Panc1 (cell line): ENCODE results near the gene CRYBG1. TPM values are rescaled to one million over a fixed set of nuclear protein-coding genes. Genes with fewer than 3 reads are reported as not detected.

ENCODE experiments used
- ATAC-seq: fragments of 200-7000 bp; cut with Tn5 transposase; 2 replicates; pipeline ENCODE4 v1.9.1; 2020; ENCODE audit warnings: mild to moderate bottlenecking, moderate library complexity
- BruUV-seq: library from RNA; stranded (reverse); fragments of 400-500 nt; replicated peaks from 2 replicates; lab custom pipeline; 2021; lab: Mats Ljungman, UMichigan
- CTCF ChIA-PET: fragments of 300-600 bp; sonication (Branson Sonifier 250); formaldehyde crosslinking; loops from one replicate; lab custom pipeline; 2022; ENCODE audit warnings: antibody characterized with exemption; lab: Charles Lee
- POLR2A ChIA-PET: fragments of 300-600 bp; sonication (Branson Sonifier 250); formaldehyde crosslinking; loops from one replicate; lab custom pipeline; 2022; ENCODE audit warnings: antibody characterized with exemption; lab: Charles Lee
- DNase-seq: peaks from one replicate; pipeline ENCODE4 v3.0.0-alpha.2; 2010; ENCODE audit warnings: low read depth, low spot score
- H3K27ac ChIP-seq: 2 replicates; pipeline ENCODE4 v1.5.1; 2011; ENCODE audit warnings: mild to moderate bottlenecking, low read length, inconsistent platforms
- H3K27me3 ChIP-seq: fragments of 200-500 bp; sonication (Bioruptor generic); 2 replicates; pipeline ENCODE4 v1.6.0; 2014; ENCODE audit warnings: low read length, inconsistent platforms; ENCODE audit not compliant: control insufficient read depth, insufficient read depth
- H3K36me3 ChIP-seq: fragments of 200-500 bp; sonication (Bioruptor generic); 2 replicates; pipeline ENCODE4 v1.5.1; 2014; ENCODE audit warnings: inconsistent platforms, mild to moderate bottlenecking, low read length, moderate library complexity; ENCODE audit not compliant: control insufficient read depth, insufficient read depth
- H3K4me1 ChIP-seq: 2 replicates; pipeline ENCODE4 v1.5.1; 2011; ENCODE audit warnings: inconsistent platforms, mild to moderate bottlenecking, low read length, moderate library complexity; ENCODE audit not compliant: control insufficient read depth, insufficient read depth
- H3K4me3 ChIP-seq, 2 experiments: 2 replicates each; pipeline ENCODE4 v1.5.1; 2011 to 2012; ENCODE audit warnings: low read depth in 2 of 2, low read length in 2 of 2, mild to moderate bottlenecking in 2 of 2, inconsistent platforms in 1 of 2, moderate library complexity in 1 of 2
- H3K9me3 ChIP-seq: fragments of 200-500 bp; sonication (Bioruptor generic); 2 replicates; pipeline ENCODE4 v1.5.1; 2014; ENCODE audit warnings: low read depth, mild to moderate bottlenecking, inconsistent platforms, low read length, moderate library complexity; ENCODE audit not compliant: control insufficient read depth, insufficient read depth
- POLR2AphosphoS5 ChIP-seq: IDR thresholded peaks from 2 replicates; pipeline ENCODE4 v1.6.1; 2012; ENCODE audit warnings: mild to moderate bottlenecking, low read depth, low read length, moderate library complexity
- REST ChIP-seq, 2 experiments: IDR thresholded peaks; 2 replicates each; pipeline ENCODE4 v1.6.1; 2011 to 2012; ENCODE audit warnings: low read depth in 2 of 2, control low read depth in 1 of 2, low read length in 1 of 2, mild to moderate bottlenecking in 1 of 2, moderate library complexity in 1 of 2; ENCODE audit not compliant: insufficient read depth in 1 of 2
- SIN3A ChIP-seq: IDR thresholded peaks from 2 replicates; pipeline ENCODE4 v1.6.1; 2012; ENCODE audit warnings: low read depth, mild to moderate bottlenecking, low read length, moderate library complexity, borderline replicate concordance; ENCODE audit not compliant: insufficient read depth
- TCF7L2 ChIP-seq: IDR thresholded peaks from 2 replicates; pipeline ENCODE4 v1.6.1; 2011; ENCODE audit warnings: mild to moderate bottlenecking, low read depth, low read length, inconsistent platforms
- in situ Hi-C: cut with HindIII; loops from 2 replicates; pipeline ENCODE4 v1.10.0; 2016; ENCODE audit warnings: low sequenced_read_pairs, low pct_unique_long_range_greater_than_20kb
- intact Hi-C: fragments of 100-400 bp; cut with micrococcal nuclease; formaldehyde crosslinking; loops from one replicate; pipeline ENCODE4 v1.10.0; 2022; ENCODE audit not compliant: unreplicated experiment
- total RNA-seq: library from RNA; stranded (reverse); gene quantifications from one replicate; pipeline ENCODE4 v1.2.1, GENCODE V29; 2021; ENCODE audit not compliant: unreplicated experiment
- TF ChIP-seq, protein P1 (sequence below): fragments of 450-650 bp; IDR thresholded peaks from 2 replicates; pipeline ENCODE4 v1.5.1; 2017; ENCODE audit warnings: mild to moderate bottlenecking

Gene CRYBG1
- total RNA-seq, 1 experiment from 2014 or later: 32.3 TPM

GRCh38 chr6:106556368-106556960, 195.9 kb downstream of the CRYBG1 start:
- no TSS peak for BruUV-seq
- no peak overlapping the region for H3K4me3 ChIP-seq
- H3K9me3 ChIP-seq: no peaks in the 10 kb centered on the region
- in situ Hi-C loops: no loop called here
- CTCF ChIA-PET: no interaction called here
- no peak for ATAC-seq
- POLR2A ChIA-PET: no interaction called here
- H3K36me3 ChIP-seq: peaks cover 4% of the 10 kb centered on the region; the same call in 1 of the 2 replicates
- no peak overlapping the region for H3K27ac ChIP-seq
- H3K4me1 ChIP-seq: no peaks in the 10 kb centered on the region
- H3K27me3 ChIP-seq: no peaks in the 10 kb centered on the region
- TF ChIP-seq, protein P1, sequence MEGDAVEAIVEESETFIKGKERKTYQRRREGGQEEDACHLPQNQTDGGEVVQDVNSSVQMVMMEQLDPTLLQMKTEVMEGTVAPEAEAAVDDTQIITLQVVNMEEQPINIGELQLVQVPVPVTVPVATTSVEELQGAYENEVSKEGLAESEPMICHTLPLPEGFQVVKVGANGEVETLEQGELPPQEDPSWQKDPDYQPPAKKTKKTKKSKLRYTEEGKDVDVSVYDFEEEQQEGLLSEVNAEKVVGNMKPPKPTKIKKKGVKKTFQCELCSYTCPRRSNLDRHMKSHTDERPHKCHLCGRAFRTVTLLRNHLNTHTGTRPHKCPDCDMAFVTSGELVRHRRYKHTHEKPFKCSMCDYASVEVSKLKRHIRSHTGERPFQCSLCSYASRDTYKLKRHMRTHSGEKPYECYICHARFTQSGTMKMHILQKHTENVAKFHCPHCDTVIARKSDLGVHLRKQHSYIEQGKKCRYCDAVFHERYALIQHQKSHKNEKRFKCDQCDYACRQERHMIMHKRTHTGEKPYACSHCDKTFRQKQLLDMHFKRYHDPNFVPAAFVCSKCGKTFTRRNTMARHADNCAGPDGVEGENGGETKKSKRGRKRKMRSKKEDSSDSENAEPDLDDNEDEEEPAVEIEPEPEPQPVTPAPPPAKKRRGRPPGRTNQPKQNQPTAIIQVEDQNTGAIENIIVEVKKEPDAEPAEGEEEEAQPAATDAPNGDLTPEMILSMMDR: peak; percentile 58; the same call in 1 of the 2 replicates
- TF ChIP-seq POLR2AphosphoS5: no peak
- no peak for TF ChIP-seq SIN3A
- no peak for TF ChIP-seq TCF7L2
- TF ChIP-seq REST (IDR thresholded peaks at IDR 0.05; ENCODE audit: insufficient read depth in 1 of 2, low read depth in 2 of 2, low read length in 1 of 2): no peak
- no peak for DNase-seq
- intact Hi-C loops: loop anchor here (2.0 kb wide), 1 partner anchor 110 kb away; no protein-coding TSS in a partner anchor

DNA sequence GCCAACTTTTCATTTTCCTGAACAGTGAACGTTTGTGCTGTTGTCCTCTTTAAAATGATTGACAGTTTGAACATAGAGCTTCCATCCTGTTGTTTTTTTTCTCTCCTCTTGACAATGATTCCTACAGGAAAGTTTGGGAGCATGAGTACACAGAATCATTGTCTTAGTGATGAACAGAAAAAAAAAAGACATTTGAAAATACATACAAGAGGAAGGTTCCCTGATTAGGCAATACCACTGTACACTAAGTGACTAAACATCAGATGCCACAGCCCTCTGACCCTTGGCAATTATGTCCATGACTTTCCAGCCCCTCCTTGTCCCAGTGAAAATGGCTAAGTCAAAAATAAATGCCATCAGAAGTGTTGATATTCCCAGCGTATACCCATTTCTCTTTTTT, 197.3 kb downstream of the CRYBG1 start:
- ATAC-seq (no peak), DNase-seq (no peak)
- H3K27me3 ChIP-seq: no peaks in the 10 kb centered on the region
- H3K36me3 ChIP-seq: peaks cover 4% of the 10 kb centered on the region; the same call in 1 of the 2 replicates
- intact Hi-C loops: loop anchor here (2.0 kb wide), 1 partner anchor 111 kb away; no protein-coding TSS in a partner anchor
- in situ Hi-C loops: no loop called here
- TF ChIP-seq SIN3A (no peak), POLR2AphosphoS5 (no peak), TCF7L2 (no peak), REST (IDR thresholded peaks at IDR 0.05; ENCODE audit: insufficient read depth in 1 of 2, low read depth in 2 of 2, low read length in 1 of 2) (no peak)
- TF ChIP-seq, protein P1: no peak
- H3K27ac ChIP-seq: no peak overlapping the region
- ChIA-PET POLR2A (no interaction called here), CTCF (interaction anchor here (0.6 kb wide), 1 partner anchor 52 kb away, joined by 5 read pairs; no protein-coding TSS in a partner anchor)
- H3K4me1 ChIP-seq: no peaks in the 10 kb centered on the region
- H3K4me3 ChIP-seq: no peak overlapping the region
- H3K9me3 ChIP-seq: no peaks in the 10 kb centered on the region
- no TSS peak for BruUV-seq
